Measurements from ENCODE around the gene RBM3. TPM values are rescaled to one million over a fixed set of nuclear protein-coding genes. Genes with fewer than 3 reads are reported as not detected.
A peak's percentile ranks its signal among the peaks of the same experiment; 100 is the strongest.
"Not testable (repeated sequence)": the region's sequence is repeated elsewhere in the genome, so short reads cannot be mapped to it uniquely, and the experiment has no call there.

RBM3 gene
- total RNA-seq = 100 to 1,000 TPM in 3 of 4 donors, 10 to 100 TPM in 1; 94.0 to 204 (median 156) TPM

DNA sequence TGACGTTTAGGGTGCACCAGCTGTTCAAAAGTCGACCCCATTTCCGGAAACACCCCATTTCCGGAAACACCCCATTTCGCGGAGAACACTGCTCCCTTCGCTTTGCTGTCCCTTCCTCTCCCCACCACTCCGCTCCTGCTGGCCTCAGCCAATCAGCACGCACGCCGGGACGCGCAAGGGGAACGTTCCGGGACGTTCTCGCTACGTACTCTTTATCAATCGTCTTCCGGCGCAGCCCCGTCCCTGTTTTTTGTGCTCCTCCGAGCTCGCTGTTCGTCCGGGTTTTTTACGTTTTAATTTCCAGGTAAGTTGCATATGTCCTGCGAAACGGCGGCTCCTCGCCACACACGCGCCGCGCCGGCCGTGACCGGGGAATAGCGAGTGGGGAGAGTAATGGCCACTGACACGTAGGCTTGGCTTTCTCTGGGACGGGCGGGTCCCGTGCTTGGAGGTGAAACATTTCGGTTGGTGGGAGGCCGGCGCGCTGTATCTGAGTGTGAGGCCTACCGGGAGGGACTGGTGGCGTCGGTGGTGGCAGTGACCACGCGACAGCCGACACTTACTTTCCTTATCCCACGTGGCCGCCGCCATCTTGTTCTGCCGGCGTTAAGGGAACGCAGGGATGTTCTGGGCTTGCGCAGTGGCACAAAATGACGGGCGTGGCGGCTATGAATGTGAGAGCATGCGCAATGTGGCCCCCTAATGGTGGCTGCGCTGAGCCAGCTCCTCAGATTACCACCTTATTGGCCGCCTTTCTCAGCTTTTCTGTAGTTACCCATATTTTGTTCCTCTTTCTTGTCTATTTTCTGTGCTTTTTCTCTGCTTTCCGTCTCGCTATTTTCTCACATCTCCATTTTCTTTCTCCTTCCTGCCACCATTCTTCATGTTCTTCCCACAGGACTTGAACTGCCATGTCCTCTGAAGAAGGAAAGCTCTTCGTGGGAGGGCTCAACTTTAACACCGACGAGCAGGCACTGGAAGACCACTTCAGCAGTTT is at the start of gene RBM3:
Gene RBM3, plus strand, starts transcription at position 215 of the 997 bp plus-strand sequence. Its CDS starts 697 bp downstream, at position 912.
- peaks cover 18 to 45% (median 37%) of the 10 kb centered on the region in 4 donors for H3K36me3 ChIP-seq
- DNase-seq (ENCODE audit: extremely low spot score) = peak; percentile 98
- intact Hi-C loops (cut with DNase I) = no loop called here
- H3K4me1 ChIP-seq = peaks cover 16 to 24% (median 18%) of the 10 kb centered on the region in 4 donors
- WGBS = 47% methylated on average over 71 of the region's 71 CpGs
- no peaks in the 10 kb centered on the region for H3K9me3 ChIP-seq
- no peaks in the 10 kb centered on the region for H3K27me3 ChIP-seq
- TF ChIP-seq POLR2A (IDR thresholded peaks at IDR 0.05; ENCODE audit: low read depth) (peak; percentile 85), CTCF (IDR thresholded peaks at IDR 0.05) (peak; percentile 22 to 43 (median 40)), EP300 (IDR thresholded peaks at IDR 0.05) (no peak), POLR2AphosphoS5 (IDR thresholded peaks at IDR 0.05) (peak; percentile 88 to 99)
- H3K4me3 ChIP-seq = peak within 1 kb of the TSS; percentile 73 to 79 (median 76)
- H3K27ac ChIP-seq (replicated peaks in 1 of 4) = peak within 1 kb of the TSS; percentile 97 to 99 (median 98)

GRCh38 chrX:48525853-48526252 is 48.4 kb upstream of the RBM3 start:
- H3K36me3 ChIP-seq = peaks cover 0 to 25% (median 19%) of the 10 kb centered on the region in 4 donors
- H3K9me3 ChIP-seq; H3K4me3 ChIP-seq; DNase-seq (ENCODE audit: extremely low spot score); intact Hi-C loops (cut with DNase I); H3K27ac ChIP-seq (replicated peaks in 1 of 4); H3K27me3 ChIP-seq: not testable (repeated sequence)
- WGBS = 88% methylated on average over 7 of the region's 8 CpGs
- H3K4me1 ChIP-seq = peaks cover 0 to 15% (median 11%) of the 10 kb centered on the region in 4 donors

DNA sequence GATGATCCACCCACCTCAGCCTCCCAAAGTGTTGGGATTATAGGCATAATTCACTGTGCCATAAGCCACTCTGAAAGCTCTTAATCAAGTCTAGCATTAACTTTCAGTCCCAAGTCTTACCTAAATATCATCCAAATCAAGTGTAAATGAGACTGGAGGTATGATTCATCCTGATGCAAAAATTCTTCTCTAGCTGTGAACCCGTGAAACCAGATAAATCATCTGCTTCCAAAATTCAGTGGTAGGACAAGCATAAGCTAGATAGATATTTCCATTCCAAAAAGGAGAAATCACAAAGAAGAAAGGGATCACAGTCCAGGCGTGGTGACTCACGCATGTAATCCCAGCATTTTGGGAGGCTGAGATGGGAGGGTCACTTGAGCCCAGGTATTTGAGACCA is 43.5 kb upstream of the RBM3 start:
- H3K4me1 ChIP-seq = no peaks in the 10 kb centered on the region
- peaks cover 0 to 25% (median 19%) of the 10 kb centered on the region in 4 donors for H3K36me3 ChIP-seq
- no peaks in the 10 kb centered on the region for H3K27me3 ChIP-seq
- TF ChIP-seq POLR2AphosphoS5 (IDR thresholded peaks at IDR 0.05) (no peak), EP300 (IDR thresholded peaks at IDR 0.05) (no peak), CTCF (IDR thresholded peaks at IDR 0.05) (no peak), POLR2A (IDR thresholded peaks at IDR 0.05; ENCODE audit: low read depth) (no peak)
- no peak overlapping the region for H3K27ac ChIP-seq (replicated peaks in 1 of 4)
- WGBS = 74% methylated on average over 3 of the region's 3 CpGs
- H3K4me3 ChIP-seq = no peak overlapping the region
- no peaks in the 10 kb centered on the region for H3K9me3 ChIP-seq
- intact Hi-C loops (cut with DNase I) = no loop called here
- DNase-seq (ENCODE audit: extremely low spot score) = no peak

GRCh38 chrX:48531358-48531959 is 42.8 kb upstream of the RBM3 start:
- H3K27ac ChIP-seq (replicated peaks in 1 of 4) = peak overlapping the region in 3 of 4 donors; percentile 27 to 48 (median 34)
- 67% methylated on average over 5 of the region's 5 CpGs for WGBS

More at GRCh38 chrX:48531358-48531959, 42.8 kb upstream of the RBM3 start:
- peaks cover 0 to 23% (median 19%) of the 10 kb centered on the region in 4 donors for H3K36me3 ChIP-seq
- DNase-seq (ENCODE audit: extremely low spot score) = no peak
- intact Hi-C loops (cut with DNase I) = no loop called here
- H3K4me1 ChIP-seq = no peaks in the 10 kb centered on the region
- H3K27me3 ChIP-seq = no peaks in the 10 kb centered on the region
- TF ChIP-seq CTCF (IDR thresholded peaks at IDR 0.05) (no peak), POLR2AphosphoS5 (IDR thresholded peaks at IDR 0.05) (no peak), POLR2A (IDR thresholded peaks at IDR 0.05; ENCODE audit: low read depth) (no peak), EP300 (IDR thresholded peaks at IDR 0.05) (no peak)
- H3K4me3 ChIP-seq = no peak overlapping the region
- H3K9me3 ChIP-seq = no peaks in the 10 kb centered on the region

Measured in esophagus muscularis mucosa (tissue), 4 donors.